Omental fat pad (tissue), 4 donors: ENCODE data around the gene MLH3. TPM values are rescaled to one million over a fixed set of nuclear protein-coding genes. Genes with fewer than 3 reads are reported as not detected.

Source experiments
- ATAC-seq: fragments of 150-250 bp; one replicate; pipeline ENCODE4 v1.9.1; 2016; ENCODE audit warnings: mild to moderate bottlenecking, moderate library complexity; ENCODE audit not compliant: low FRiP score
- DNase-seq: peaks from one replicate; pipeline ENCODE4 v3.0.0-alpha.2; 2019; ENCODE audit warnings: low spot score
- CTCF ChIP-seq, 3 donors: fragments of 450-650 bp; IDR thresholded peaks; one replicate each; pipeline ENCODE4 v1.5.1; 2016 to 2017; ENCODE audit warnings: antibody characterized with exemption in 3 of 3, mild to moderate bottlenecking in 3 of 3, moderate library complexity in 2 of 3
- small RNA-seq: library from RNA; depleted of rRNA; stranded (forward); fragments of <200 nt; gene quantifications from one replicate; pipeline ENCODE3, GENCODE V24; 2016
- total RNA-seq, 4 donors: library from RNA; depleted of rRNA; stranded (reverse); fragments of >200 nt; gene quantifications; one replicate each; pipeline ENCODE4 v1.1.0, GENCODE V29; 2016

The MLH3 gene
- total RNA-seq, 4 donors from 2014 or later = 20.4 to 47.1 (median 24.4) TPM

- TF ChIP-seq CTCF (IDR thresholded peaks at IDR 0.05) = no peak
- ATAC-seq = no peak
- no peak for DNase-seq
Observed at GRCh38 chr14:74973905-74974363, 77.3 kb downstream of the MLH3 start.

- DNase-seq (no peak), ATAC-seq (no peak)
- TF ChIP-seq CTCF (IDR thresholded peaks at IDR 0.05) = no peak
Observed at GRCh38 chr14:74973003-74973653, 78.1 kb downstream of the MLH3 start.

GRCh38 chr14:74968811-74969210 lies 82.5 kb downstream of the MLH3 start:
- TF ChIP-seq CTCF (IDR thresholded peaks at IDR 0.05) = no peak
- no peak for DNase-seq
- ATAC-seq = no peak

- no peak for TF ChIP-seq CTCF (IDR thresholded peaks at IDR 0.05)
- no peak for ATAC-seq
- DNase-seq = no peak
Observed at GRCh38 chr14:74965486-74966153, 85.6 kb downstream of the MLH3 start.

GRCh38 chr14:74964787-74965485 lies 86.3 kb downstream of the MLH3 start:
- TF ChIP-seq CTCF (IDR thresholded peaks at IDR 0.05) = no peak
- no peak for ATAC-seq
- DNase-seq = no peak

Small RNA genes lying within 50 kb of the gene (small RNA-seq; reads per million reads assigned to genes)
- gene RNU6-689P = not detected

Other genes starting within 250 kb of the MLH3 start
- gene PROX2, start 175.3 kb downstream of the MLH3 start, total RNA-seq = not detected
- 100 to 1,000 TPM; 102 to 144 (median 114) TPM for gene DLST, start 169.6 kb downstream of the MLH3 start, total RNA-seq
- 1 to 10 TPM; 1.3 to 5.2 (median 1.5) TPM for gene RPS6KL1, start 128.2 kb downstream of the MLH3 start, total RNA-seq
- gene PGF, start 95.9 kb downstream of the MLH3 start, total RNA-seq = 10 to 100 TPM in 1 of 4 donors, 1 to 10 TPM in 3; 3.2 to 28.4 (median 7.1) TPM
- 10 to 100 TPM; 23.6 to 42.0 (median 35.2) TPM for gene EIF2B2, start 48.5 kb downstream of the MLH3 start, total RNA-seq
- gene ACYP1, start 12.6 kb upstream of the MLH3 start, total RNA-seq = 10 to 100 TPM; 10.7 to 17.0 (median 13.2) TPM
- gene ZC2HC1C, start 18.2 kb upstream of the MLH3 start, total RNA-seq = 1 to 10 TPM in 3 of 4 donors, under 1 TPM in 1; 0.48 to 5.6 (median 1.5) TPM
- 10 to 100 TPM; 40.1 to 68.3 (median 54.8) TPM for gene NEK9, start 75.6 kb upstream of the MLH3 start, total RNA-seq
- gene TMED10, start 125.1 kb upstream of the MLH3 start, total RNA-seq = 100 to 1,000 TPM; 189 to 372 (median 341) TPM
- gene FOS, start 227.4 kb upstream of the MLH3 start, total RNA-seq = 1,000 to 10,000 TPM in 3 of 4 donors, 100 to 1,000 TPM in 1; 935 to 2,479 (median 2,174) TPM